ENCODE data around the gene KDM7A. TPM values are rescaled to one million over a fixed set of nuclear protein-coding genes. Genes with fewer than 3 reads are reported as not detected.

Gene KDM7A
- total RNA-seq, 2 donors from 2014 or later: 5.3 to 9.6 TPM

- 86 to 96% methylated on average over 1 of the region's 1 CpG for WGBS, 2 donors
- peaks cover 22% of the 10 kb centered on the region for H3K4me1 ChIP-seq
- H3K27me3 ChIP-seq: no peaks in the 10 kb centered on the region
- DNase-seq (no peak), ATAC-seq (no peak)
- H3K36me3 ChIP-seq (replicated peaks in 1 of 2; ENCODE audit: insufficient read depth in 1 of 2, low read depth in 2 of 2): no peaks in the 10 kb centered on the region
- H3K4me3 ChIP-seq: no peak overlapping the region
- TF ChIP-seq CTCF (IDR thresholded peaks at IDR 0.05) (no peak), POLR2A (IDR thresholded peaks at IDR 0.05) (no peak)
- no peaks in the 10 kb centered on the region for H3K9me3 ChIP-seq
- H3K27ac ChIP-seq: no peak overlapping the region
- intact Hi-C loops (cut with DNase I): no loop called here
Measured at GRCh38 chr7:140161047-140161446, 15.7 kb downstream of the KDM7A start.

GRCh38 chr7:140160308-140160707, 16.5 kb downstream of the KDM7A start:
- DNase-seq (no peak), ATAC-seq (no peak)
- intact Hi-C loops (cut with DNase I): no loop called here
- Histone ChIP-seq H3K27ac (no peak overlapping the region), H3K9me3 (no peaks in the 10 kb centered on the region), H3K4me1 (peaks cover 22% of the 10 kb centered on the region), H3K27me3 (no peaks in the 10 kb centered on the region), H3K4me3 (no peak overlapping the region), H3K36me3 (replicated peaks in 1 of 2; ENCODE audit: insufficient read depth in 1 of 2, low read depth in 2 of 2) (no peaks in the 10 kb centered on the region)
- WGBS, 2 donors: 25 to 31% methylated on average over 2 of the region's 2 CpGs
- no peak for TF ChIP-seq CTCF (IDR thresholded peaks at IDR 0.05)
- no peak for TF ChIP-seq POLR2A (IDR thresholded peaks at IDR 0.05)

GRCh38 chr7:140159497-140159896, 17.3 kb downstream of the KDM7A start:
- intact Hi-C loops (cut with DNase I): no loop called here
- Histone ChIP-seq H3K9me3 (no peaks in the 10 kb centered on the region), H3K4me1 (peaks cover 24% of the 10 kb centered on the region), H3K36me3 (replicated peaks in 1 of 2; ENCODE audit: insufficient read depth in 1 of 2, low read depth in 2 of 2) (no peaks in the 10 kb centered on the region), H3K27me3 (no peaks in the 10 kb centered on the region), H3K27ac (no peak overlapping the region), H3K4me3 (no peak overlapping the region)
- 94 to 98% methylated on average over 3 of the region's 3 CpGs for WGBS, 2 donors
- no peak for TF ChIP-seq CTCF (IDR thresholded peaks at IDR 0.05)
- no peak for TF ChIP-seq POLR2A (IDR thresholded peaks at IDR 0.05)
- DNase-seq: no peak
- ATAC-seq: no peak

GRCh38 chr7:140156460-140157080, 20.2 kb downstream of the KDM7A start:
- TF ChIP-seq CTCF (IDR thresholded peaks at IDR 0.05): no peak
- no peak for TF ChIP-seq POLR2A (IDR thresholded peaks at IDR 0.05)
- Histone ChIP-seq H3K36me3 (replicated peaks in 1 of 2; ENCODE audit: insufficient read depth in 1 of 2, low read depth in 2 of 2) (no peaks in the 10 kb centered on the region), H3K4me3 (no peak overlapping the region), H3K9me3 (no peaks in the 10 kb centered on the region), H3K4me1 (peaks cover 24% of the 10 kb centered on the region), H3K27me3 (no peaks in the 10 kb centered on the region), H3K27ac (no peak overlapping the region)
- DNase-seq (no peak), ATAC-seq (no peak)
- 91 to 93% methylated on average over 2 of the region's 2 CpGs for WGBS, 2 donors
- intact Hi-C loops (cut with DNase I): no loop called here

GRCh38 chr7:140155428-140155827, 21.4 kb downstream of the KDM7A start:
- Histone ChIP-seq H3K9me3 (no peaks in the 10 kb centered on the region), H3K27me3 (no peaks in the 10 kb centered on the region), H3K27ac (no peak overlapping the region), H3K4me3 (no peak overlapping the region), H3K4me1 (peaks cover 15% of the 10 kb centered on the region), H3K36me3 (replicated peaks in 1 of 2; ENCODE audit: insufficient read depth in 1 of 2, low read depth in 2 of 2) (no peaks in the 10 kb centered on the region)
- intact Hi-C loops (cut with DNase I): no loop called here
- no peak for TF ChIP-seq POLR2A (IDR thresholded peaks at IDR 0.05)
- 50 to 64% methylated on average over 4 of the region's 4 CpGs for WGBS, 2 donors
- ATAC-seq: no peak
- DNase-seq: no peak
